ENCODE results near the gene CDH11. TPM values are rescaled to one million over a fixed set of nuclear protein-coding genes. Genes with fewer than 3 reads are reported as not detected.

Gene CDH11
- total RNA-seq, 1 experiment from 2014 or later, result not detected

DNA sequence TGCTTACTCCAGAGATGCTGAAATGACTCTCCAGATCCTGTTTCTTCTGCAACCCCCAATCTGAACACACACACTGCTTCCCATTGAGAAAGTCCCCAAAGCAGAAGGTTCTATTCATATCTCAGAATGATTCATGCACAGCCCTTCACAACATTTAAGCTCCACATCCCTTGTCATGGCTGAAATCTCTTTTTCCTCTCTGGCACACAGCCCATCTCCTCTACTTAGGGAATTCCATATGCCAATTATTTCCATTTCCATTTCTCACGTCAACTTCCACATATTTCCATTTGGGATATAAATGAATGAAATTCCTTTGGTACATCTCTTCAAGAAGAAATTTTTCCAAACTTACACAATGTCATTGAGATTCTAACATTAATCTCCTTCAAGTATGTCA lies 119.6 kb downstream of the CDH11 start:
- H3K4me1 ChIP-seq (ENCODE audit: low read length), result no peaks in the 10 kb centered on the region

DNA sequence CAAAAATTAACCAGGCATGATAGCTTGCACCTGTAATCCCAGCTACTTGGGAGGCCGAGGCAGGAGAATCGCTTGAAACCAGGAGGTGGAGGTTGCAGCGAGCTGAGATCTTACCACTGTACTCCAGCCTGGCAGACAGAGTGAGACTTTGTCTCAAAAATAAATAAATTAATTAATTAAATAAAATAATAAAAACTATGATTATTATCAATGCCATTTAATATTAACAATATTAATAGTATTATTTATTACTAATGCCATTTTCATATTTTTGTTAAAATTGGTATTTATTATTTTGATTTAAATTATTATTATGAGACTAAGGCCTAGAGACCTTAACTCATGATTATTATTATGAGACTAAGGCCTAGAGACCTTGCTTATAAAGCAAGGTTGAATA lies 121.2 kb downstream of the CDH11 start:
- Histone ChIP-seq H3K9me2 (replicated peaks; ENCODE audit: insufficient read depth, low read length) (no peaks in the 10 kb centered on the region), H3K4me1 (ENCODE audit: low read length) (no peaks in the 10 kb centered on the region), H3K9ac (ENCODE audit: low read length) (no peak overlapping the region), H3K79me2 (ENCODE audit: low read length) (no peaks in the 10 kb centered on the region), H4K20me1 (ENCODE audit: insufficient read depth, low read depth, low read length) (no peaks in the 10 kb centered on the region), H2AFZ (ENCODE audit: low read length) (no peak overlapping the region), H3K4me2 (ENCODE audit: low read depth, low read length, poor library complexity, severe bottlenecking) (no peak overlapping the region), H3K27me3 (ENCODE audit: low read length) (no peaks in the 10 kb centered on the region), H3K9me3 (ENCODE audit: low read length) (no peaks in the 10 kb centered on the region), H3K36me3 (ENCODE audit: insufficient read depth, low read length) (no peaks in the 10 kb centered on the region), H3K27ac (ENCODE audit: low read length) (no peak overlapping the region), H3K4me3 (ENCODE audit: low read length) (no peak overlapping the region)
- DNase-seq, result no peak

More for the DNA sequence above, 119.6 kb downstream of the CDH11 start:
- Histone ChIP-seq H4K20me1 (ENCODE audit: insufficient read depth, low read depth, low read length) (no peaks in the 10 kb centered on the region), H2AFZ (ENCODE audit: low read length) (no peak overlapping the region), H3K9me2 (replicated peaks; ENCODE audit: insufficient read depth, low read length) (no peaks in the 10 kb centered on the region), H3K4me3 (ENCODE audit: low read length) (no peak overlapping the region), H3K27ac (ENCODE audit: low read length) (no peak overlapping the region), H3K27me3 (ENCODE audit: low read length) (no peaks in the 10 kb centered on the region), H3K9ac (ENCODE audit: low read length) (no peak overlapping the region), H3K36me3 (ENCODE audit: insufficient read depth, low read length) (no peaks in the 10 kb centered on the region), H3K9me3 (ENCODE audit: low read length) (no peaks in the 10 kb centered on the region), H3K79me2 (ENCODE audit: low read length) (no peaks in the 10 kb centered on the region), H3K4me2 (ENCODE audit: low read depth, low read length, poor library complexity, severe bottlenecking) (no peak overlapping the region)
- DNase-seq, result no peak

DNA sequence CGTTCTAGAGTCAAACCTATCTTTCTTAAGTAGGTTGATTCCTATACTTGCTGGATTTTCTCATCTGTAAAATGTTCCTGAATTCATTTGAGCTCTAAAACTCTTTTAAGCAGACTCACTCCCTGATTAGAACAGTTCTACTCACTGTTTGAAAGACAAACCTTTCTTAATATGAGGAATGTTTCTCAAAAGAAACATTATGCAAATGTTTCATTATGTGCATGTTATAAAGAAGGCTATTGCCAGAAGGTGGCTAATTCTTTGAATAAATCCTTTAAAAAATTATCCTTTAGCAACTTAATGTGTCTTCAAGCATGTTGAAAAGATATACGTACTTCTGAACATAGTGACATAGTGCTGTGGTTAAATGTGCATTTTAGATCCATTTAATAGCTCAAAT lies 124.1 kb downstream of the CDH11 start:
- no peaks in the 10 kb centered on the region for H3K36me3 ChIP-seq (ENCODE audit: insufficient read depth, low read length)
- H3K27me3 ChIP-seq (ENCODE audit: low read length), result no peaks in the 10 kb centered on the region
- no peak overlapping the region for H3K9ac ChIP-seq (ENCODE audit: low read length)
- no peaks in the 10 kb centered on the region for H3K4me1 ChIP-seq (ENCODE audit: low read length)
- no peak overlapping the region for H3K4me2 ChIP-seq (ENCODE audit: low read depth, low read length, poor library complexity, severe bottlenecking)
- no peak overlapping the region for H2AFZ ChIP-seq (ENCODE audit: low read length)
- H3K79me2 ChIP-seq (ENCODE audit: low read length), result no peaks in the 10 kb centered on the region
- H4K20me1 ChIP-seq (ENCODE audit: insufficient read depth, low read depth, low read length), result no peaks in the 10 kb centered on the region
- no peak for DNase-seq
- H3K9me2 ChIP-seq (replicated peaks; ENCODE audit: insufficient read depth, low read length), result no peaks in the 10 kb centered on the region
- H3K27ac ChIP-seq (ENCODE audit: low read length), result no peak overlapping the region
- H3K4me3 ChIP-seq (ENCODE audit: low read length), result no peak overlapping the region
- no peaks in the 10 kb centered on the region for H3K9me3 ChIP-seq (ENCODE audit: low read length)

DNA sequence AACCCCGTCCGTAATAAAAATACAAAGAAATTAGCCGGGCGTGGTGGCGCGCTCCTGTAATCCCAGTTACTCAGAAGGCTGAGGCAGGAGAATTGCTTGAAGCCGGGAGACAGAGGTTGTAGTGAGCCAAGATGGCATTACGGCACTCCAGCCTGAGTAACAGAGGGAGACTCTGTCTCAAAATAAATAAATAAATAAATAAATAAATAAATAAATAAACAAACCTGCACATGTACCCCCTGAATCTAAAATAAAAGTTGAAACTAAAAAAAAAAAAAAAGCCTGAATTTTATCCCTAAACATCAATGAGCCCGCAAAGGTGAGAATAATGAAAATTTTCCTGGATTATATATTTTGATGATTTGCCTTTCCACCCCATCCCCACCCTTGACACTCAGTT lies 124.7 kb downstream of the CDH11 start:
- H4K20me1 ChIP-seq (ENCODE audit: insufficient read depth, low read depth, low read length), result no peaks in the 10 kb centered on the region
- no peaks in the 10 kb centered on the region for H3K36me3 ChIP-seq (ENCODE audit: insufficient read depth, low read length)
- H3K9ac ChIP-seq (ENCODE audit: low read length), result no peak overlapping the region
- H2AFZ ChIP-seq (ENCODE audit: low read length), result no peak overlapping the region
- no peaks in the 10 kb centered on the region for H3K9me3 ChIP-seq (ENCODE audit: low read length)
- no peak overlapping the region for H3K4me3 ChIP-seq (ENCODE audit: low read length)
- H3K79me2 ChIP-seq (ENCODE audit: low read length), result no peaks in the 10 kb centered on the region
- H3K27ac ChIP-seq (ENCODE audit: low read length), result no peak overlapping the region
- H3K4me2 ChIP-seq (ENCODE audit: low read depth, low read length, poor library complexity, severe bottlenecking), result no peak overlapping the region
- DNase-seq, result no peak
- no peaks in the 10 kb centered on the region for H3K4me1 ChIP-seq (ENCODE audit: low read length)
- no peaks in the 10 kb centered on the region for H3K27me3 ChIP-seq (ENCODE audit: low read length)
- no peaks in the 10 kb centered on the region for H3K9me2 ChIP-seq (replicated peaks; ENCODE audit: insufficient read depth, low read length)

DNA sequence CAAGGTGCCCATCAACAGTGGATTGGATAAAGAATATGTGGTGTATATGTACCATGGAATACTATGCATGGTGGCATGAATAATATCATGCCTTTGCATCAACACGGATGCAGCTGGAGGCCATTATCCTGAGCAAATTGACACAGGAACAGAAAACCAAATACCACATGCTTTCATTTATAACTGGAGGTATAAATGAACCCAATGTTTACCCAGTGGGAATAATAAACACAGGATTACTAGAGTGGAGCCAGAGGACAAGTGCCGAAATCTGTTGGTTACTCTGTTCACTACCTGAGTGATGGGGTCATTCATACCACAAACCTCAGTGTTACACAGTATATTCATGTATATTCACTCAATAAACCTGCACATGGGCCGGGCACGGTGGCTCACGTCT lies 125.2 kb downstream of the CDH11 start:
- Histone ChIP-seq H3K4me3 (ENCODE audit: low read length) (no peak overlapping the region), H3K9me2 (replicated peaks; ENCODE audit: insufficient read depth, low read length) (no peaks in the 10 kb centered on the region), H3K27me3 (ENCODE audit: low read length) (no peaks in the 10 kb centered on the region), H3K4me2 (ENCODE audit: low read depth, low read length, poor library complexity, severe bottlenecking) (no peak overlapping the region), H3K4me1 (ENCODE audit: low read length) (no peaks in the 10 kb centered on the region), H4K20me1 (ENCODE audit: insufficient read depth, low read depth, low read length) (no peaks in the 10 kb centered on the region), H3K36me3 (ENCODE audit: insufficient read depth, low read length) (no peaks in the 10 kb centered on the region), H3K9ac (ENCODE audit: low read length) (no peak overlapping the region), H3K9me3 (ENCODE audit: low read length) (no peaks in the 10 kb centered on the region), H3K79me2 (ENCODE audit: low read length) (no peaks in the 10 kb centered on the region), H3K27ac (ENCODE audit: low read length) (no peak overlapping the region), H2AFZ (ENCODE audit: low read length) (no peak overlapping the region)
- DNase-seq, result no peak

DNA sequence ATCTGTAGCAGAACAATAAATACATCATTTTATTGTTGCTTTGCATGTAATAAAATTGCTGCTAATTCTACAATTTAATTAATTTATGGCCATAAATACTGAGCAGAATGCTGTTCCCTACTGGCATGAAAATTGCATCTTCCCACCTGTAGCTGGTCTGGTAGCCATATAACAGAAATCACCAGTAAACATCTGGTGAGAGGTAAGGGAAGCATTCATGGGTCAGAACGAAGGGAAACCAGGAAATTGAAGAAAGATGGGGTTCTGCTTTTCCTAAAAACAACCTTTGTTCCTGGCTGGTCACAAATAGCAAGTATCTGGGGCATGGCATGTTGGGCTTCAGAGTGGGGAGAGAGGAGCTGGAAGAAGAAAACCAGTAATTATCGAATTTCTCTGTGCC lies 128.4 kb downstream of the CDH11 start:
- H3K9me2 ChIP-seq (replicated peaks; ENCODE audit: insufficient read depth, low read length), result no peaks in the 10 kb centered on the region
- no peaks in the 10 kb centered on the region for H3K27me3 ChIP-seq (ENCODE audit: low read length)
- DNase-seq, result no peak
- no peak overlapping the region for H3K4me3 ChIP-seq (ENCODE audit: low read length)
- H3K79me2 ChIP-seq (ENCODE audit: low read length), result no peaks in the 10 kb centered on the region
- no peaks in the 10 kb centered on the region for H3K9me3 ChIP-seq (ENCODE audit: low read length)
- no peak overlapping the region for H3K27ac ChIP-seq (ENCODE audit: low read length)
- H4K20me1 ChIP-seq (ENCODE audit: insufficient read depth, low read depth, low read length), result no peaks in the 10 kb centered on the region
- no peaks in the 10 kb centered on the region for H3K36me3 ChIP-seq (ENCODE audit: insufficient read depth, low read length)
- no peak overlapping the region for H2AFZ ChIP-seq (ENCODE audit: low read length)
- no peak overlapping the region for H3K9ac ChIP-seq (ENCODE audit: low read length)
- no peak overlapping the region for H3K4me2 ChIP-seq (ENCODE audit: low read depth, low read length, poor library complexity, severe bottlenecking)
- H3K4me1 ChIP-seq (ENCODE audit: low read length), result no peaks in the 10 kb centered on the region

DNA sequence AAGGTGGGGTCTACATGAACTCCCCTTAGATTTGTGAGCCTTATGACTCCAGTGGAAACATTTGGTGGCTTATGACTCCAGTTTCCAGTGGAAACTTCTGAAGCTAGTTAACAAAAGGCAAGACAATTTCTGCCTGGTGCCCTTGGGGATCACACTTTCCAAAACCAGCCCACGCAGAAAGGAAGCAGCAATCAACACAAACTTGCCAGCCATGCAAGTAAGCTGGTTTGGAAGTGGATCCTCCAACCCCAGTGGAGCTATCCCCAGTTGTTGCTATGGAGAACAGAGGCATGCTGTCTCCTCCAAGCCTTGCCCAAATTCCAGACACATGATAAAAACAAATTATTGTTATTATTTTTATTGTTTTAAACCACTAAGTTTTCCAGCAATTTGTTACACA lies 130.9 kb downstream of the CDH11 start:
- Histone ChIP-seq H3K36me3 (ENCODE audit: insufficient read depth, low read length) (no peaks in the 10 kb centered on the region), H3K4me2 (ENCODE audit: low read depth, low read length, poor library complexity, severe bottlenecking) (no peak overlapping the region), H3K27me3 (ENCODE audit: low read length) (no peaks in the 10 kb centered on the region), H3K9me3 (ENCODE audit: low read length) (no peaks in the 10 kb centered on the region), H3K27ac (ENCODE audit: low read length) (no peak overlapping the region), H3K79me2 (ENCODE audit: low read length) (no peaks in the 10 kb centered on the region), H3K4me3 (ENCODE audit: low read length) (no peak overlapping the region), H4K20me1 (ENCODE audit: insufficient read depth, low read depth, low read length) (no peaks in the 10 kb centered on the region), H3K9ac (ENCODE audit: low read length) (no peak overlapping the region), H3K4me1 (ENCODE audit: low read length) (no peaks in the 10 kb centered on the region), H2AFZ (ENCODE audit: low read length) (no peak overlapping the region), H3K9me2 (replicated peaks; ENCODE audit: insufficient read depth, low read length) (no peaks in the 10 kb centered on the region)
- DNase-seq, result no peak

DNA sequence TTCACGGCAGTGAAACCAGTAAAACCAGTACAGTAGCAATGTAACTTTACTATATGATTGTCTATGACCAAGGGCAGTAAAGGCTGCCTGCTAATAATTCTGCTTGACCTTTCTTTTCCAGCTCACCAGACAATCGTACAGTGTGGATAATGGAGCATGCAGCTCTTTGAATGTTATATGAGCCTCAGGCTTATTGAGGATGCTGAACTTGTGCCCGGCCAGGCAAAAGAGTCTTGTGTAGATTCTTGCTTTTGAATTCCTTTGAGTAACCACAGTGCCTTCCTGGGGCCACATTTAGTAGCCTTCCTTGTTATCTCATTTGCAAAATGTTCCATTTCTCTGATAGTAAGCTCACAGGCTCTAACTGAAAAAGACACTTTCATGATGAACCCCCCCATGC lies 131.8 kb downstream of the CDH11 start:
- Histone ChIP-seq H3K79me2 (ENCODE audit: low read length) (no peaks in the 10 kb centered on the region), H3K4me2 (ENCODE audit: low read depth, low read length, poor library complexity, severe bottlenecking) (no peak overlapping the region), H3K9me3 (ENCODE audit: low read length) (no peaks in the 10 kb centered on the region), H3K4me3 (ENCODE audit: low read length) (no peak overlapping the region), H3K9me2 (replicated peaks; ENCODE audit: insufficient read depth, low read length) (no peaks in the 10 kb centered on the region), H3K27ac (ENCODE audit: low read length) (no peak overlapping the region), H3K36me3 (ENCODE audit: insufficient read depth, low read length) (no peaks in the 10 kb centered on the region), H2AFZ (ENCODE audit: low read length) (no peak overlapping the region), H4K20me1 (ENCODE audit: insufficient read depth, low read depth, low read length) (no peaks in the 10 kb centered on the region), H3K4me1 (ENCODE audit: low read length) (no peaks in the 10 kb centered on the region), H3K27me3 (ENCODE audit: low read length) (no peaks in the 10 kb centered on the region), H3K9ac (ENCODE audit: low read length) (no peak overlapping the region)
- DNase-seq, result no peak

DNA sequence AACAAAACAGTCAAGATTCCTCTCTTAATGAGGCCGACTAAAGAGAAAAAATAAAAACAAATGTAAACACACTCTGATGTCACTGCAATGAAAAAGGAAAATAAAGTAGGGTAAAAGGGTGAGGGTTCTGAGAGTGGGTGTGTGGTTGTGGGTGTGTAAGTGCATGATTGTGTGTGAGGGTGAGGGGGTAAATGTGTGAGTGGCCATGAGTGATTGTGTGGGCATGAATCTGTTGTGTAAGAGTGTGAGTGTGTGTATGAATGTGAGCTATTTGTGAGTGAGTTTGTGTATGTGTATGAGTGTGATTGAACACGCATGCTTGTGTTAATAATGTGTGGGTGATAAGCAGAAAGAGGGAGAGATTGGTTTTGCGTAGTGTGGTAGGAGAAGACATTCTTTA lies 132.8 kb downstream of the CDH11 start:
- Histone ChIP-seq H3K36me3 (ENCODE audit: insufficient read depth, low read length) (no peaks in the 10 kb centered on the region), H4K20me1 (ENCODE audit: insufficient read depth, low read depth, low read length) (no peaks in the 10 kb centered on the region), H3K4me1 (ENCODE audit: low read length) (no peaks in the 10 kb centered on the region), H3K79me2 (ENCODE audit: low read length) (no peaks in the 10 kb centered on the region), H2AFZ (ENCODE audit: low read length) (no peak overlapping the region), H3K4me2 (ENCODE audit: low read depth, low read length, poor library complexity, severe bottlenecking) (no peak overlapping the region), H3K9me2 (replicated peaks; ENCODE audit: insufficient read depth, low read length) (no peaks in the 10 kb centered on the region), H3K9ac (ENCODE audit: low read length) (no peak overlapping the region), H3K27ac (ENCODE audit: low read length) (no peak overlapping the region), H3K27me3 (ENCODE audit: low read length) (no peaks in the 10 kb centered on the region), H3K4me3 (ENCODE audit: low read length) (no peak overlapping the region), H3K9me3 (ENCODE audit: low read length) (no peaks in the 10 kb centered on the region)
- no peak for DNase-seq

Data from Karpas-422 (cell line).